H1 (cell line): ENCODE measurements around the gene FLT1. TPM values are rescaled to one million over a fixed set of nuclear protein-coding genes. Genes with fewer than 3 reads are reported as not detected.

Experiments used
- BRCA1 ChIP-seq: IDR thresholded peaks from 2 replicates; pipeline ENCODE4 v1.6.1; 2012; ENCODE audit warnings: low read depth, low read length, improper control_type of control experiment
- CHD1 ChIP-seq: IDR thresholded peaks from 2 replicates; pipeline ENCODE4 v1.6.1; 2012; ENCODE audit warnings: low read depth, low read length, improper control_type of control experiment
- POLR2A ChIP-seq, 2 experiments: IDR thresholded peaks; 1 replicate in 1 of 2; 2 replicates in 1 of 2; pipeline ENCODE4 v1.6.1; 2011; ENCODE audit warnings: low read depth in 2 of 2, low read length in 2 of 2, mild to moderate bottlenecking in 2 of 2; ENCODE audit errors: control extremely low read depth in 1 of 2
- POU5F1 ChIP-seq: IDR thresholded peaks from 2 replicates; pipeline ENCODE4 v1.6.1; 2011; ENCODE audit warnings: low read depth, mild to moderate bottlenecking, low read length, moderate library complexity
- SAP30 ChIP-seq: fragments of 300-600 bp; sonication (generic); IDR thresholded peaks from 2 replicates; pipeline ENCODE4 v1.7.1; 2012; ENCODE audit warnings: low read length, moderate library complexity, mild to moderate bottlenecking, inconsistent platforms; ENCODE audit not compliant: insufficient read depth, insufficient replicate concordance
- TAF7 ChIP-seq: optimal IDR thresholded peaks from 2 replicates; pipeline ENCODE3; 2011; ENCODE audit warnings: low read depth, mild to moderate bottlenecking, inconsistent platforms, low read length, moderate library complexity, borderline replicate concordance
- polyA plus RNA-seq, 7 experiments: library from polyadenylated mRNA; depleted of rRNA in 3 of 7; stranded (reverse) in 5 of 7; unstranded in 2 of 7; fragments of >200 nt in 5 of 7; fragments of 200-250 nt in 2 of 7; gene quantifications; 1 replicate in 5 of 7; 2 replicates in 1 of 7; 4 replicates in 1 of 7; pipeline versions ENCODE4 v1.2.1 to v1.2.3, GENCODE V29; 2011 to 2013; ENCODE audit warnings: missing spikeins in 2 of 7, mixed read lengths in 2 of 7
- total RNA-seq: library from RNA; stranded (reverse); fragmentation: NEBNext Ultra II Directional; extraction: Animal tissue kit (Norgen Biotek cat#: 25700); gene quantifications from 2 replicates; pipeline ENCODE4 v1.2.1, GENCODE V29; 2021
- TF ChIP-seq, protein P1 (sequence below): fragments of 300-600 bp; sonication (generic); IDR thresholded peaks from 2 replicates; pipeline ENCODE4 v1.7.1; 2012; ENCODE audit warnings: low read length, moderate library complexity, mild to moderate bottlenecking, inconsistent platforms; ENCODE audit not compliant: insufficient replicate concordance
- TF ChIP-seq, protein P2 (sequence below): IDR thresholded peaks from 2 replicates; pipeline ENCODE4 v1.6.1; 2012; ENCODE audit warnings: inconsistent platforms
- TF ChIP-seq, protein P3 (sequence below): IDR thresholded peaks from 2 replicates; pipeline ENCODE4 v1.6.1; 2012; ENCODE audit warnings: low read length, inconsistent platforms

Gene FLT1
- total and polyA plus RNA-seq, 2 of the 8 experiments (the other 6 are each of a cell fraction or from before 2014, with no cell fraction given), result 19.7 to 90.2 TPM

DNA sequence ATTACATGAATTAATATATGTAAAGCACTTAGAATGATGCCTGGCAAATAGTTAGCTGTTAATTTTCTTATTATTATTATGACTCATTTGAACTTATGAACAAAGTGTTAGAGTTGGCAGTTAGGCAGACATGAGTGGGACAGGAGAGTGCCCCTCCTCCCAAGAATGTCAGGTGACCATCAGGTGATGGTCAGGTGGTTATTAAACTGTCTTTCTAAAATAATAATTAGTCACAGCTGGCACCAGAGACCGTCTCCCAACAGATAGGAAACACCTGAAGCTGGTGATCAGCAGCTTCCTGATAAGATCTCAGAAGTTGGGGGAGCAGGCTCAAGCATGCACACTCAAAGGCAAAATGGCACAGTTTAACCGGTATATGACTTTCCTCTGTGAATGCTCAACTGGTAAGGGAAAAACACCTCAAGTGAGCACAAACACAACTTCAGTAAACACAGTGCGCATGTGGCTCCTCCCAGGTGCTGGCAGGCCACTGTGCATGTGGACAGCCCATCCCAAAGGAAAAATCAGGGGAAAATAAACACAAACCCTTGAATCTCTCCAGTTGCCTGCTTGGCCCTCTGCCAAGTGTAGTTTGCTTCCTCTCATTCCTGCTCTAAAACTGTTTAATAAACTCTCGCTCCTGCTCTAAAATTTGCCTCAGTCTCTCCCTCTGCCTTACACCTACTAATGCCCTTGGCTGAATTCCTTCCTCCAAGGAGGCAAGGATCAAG lies 54.0 kb downstream of the FLT1 start (continued):
- TF ChIP-seq, protein P1, sequence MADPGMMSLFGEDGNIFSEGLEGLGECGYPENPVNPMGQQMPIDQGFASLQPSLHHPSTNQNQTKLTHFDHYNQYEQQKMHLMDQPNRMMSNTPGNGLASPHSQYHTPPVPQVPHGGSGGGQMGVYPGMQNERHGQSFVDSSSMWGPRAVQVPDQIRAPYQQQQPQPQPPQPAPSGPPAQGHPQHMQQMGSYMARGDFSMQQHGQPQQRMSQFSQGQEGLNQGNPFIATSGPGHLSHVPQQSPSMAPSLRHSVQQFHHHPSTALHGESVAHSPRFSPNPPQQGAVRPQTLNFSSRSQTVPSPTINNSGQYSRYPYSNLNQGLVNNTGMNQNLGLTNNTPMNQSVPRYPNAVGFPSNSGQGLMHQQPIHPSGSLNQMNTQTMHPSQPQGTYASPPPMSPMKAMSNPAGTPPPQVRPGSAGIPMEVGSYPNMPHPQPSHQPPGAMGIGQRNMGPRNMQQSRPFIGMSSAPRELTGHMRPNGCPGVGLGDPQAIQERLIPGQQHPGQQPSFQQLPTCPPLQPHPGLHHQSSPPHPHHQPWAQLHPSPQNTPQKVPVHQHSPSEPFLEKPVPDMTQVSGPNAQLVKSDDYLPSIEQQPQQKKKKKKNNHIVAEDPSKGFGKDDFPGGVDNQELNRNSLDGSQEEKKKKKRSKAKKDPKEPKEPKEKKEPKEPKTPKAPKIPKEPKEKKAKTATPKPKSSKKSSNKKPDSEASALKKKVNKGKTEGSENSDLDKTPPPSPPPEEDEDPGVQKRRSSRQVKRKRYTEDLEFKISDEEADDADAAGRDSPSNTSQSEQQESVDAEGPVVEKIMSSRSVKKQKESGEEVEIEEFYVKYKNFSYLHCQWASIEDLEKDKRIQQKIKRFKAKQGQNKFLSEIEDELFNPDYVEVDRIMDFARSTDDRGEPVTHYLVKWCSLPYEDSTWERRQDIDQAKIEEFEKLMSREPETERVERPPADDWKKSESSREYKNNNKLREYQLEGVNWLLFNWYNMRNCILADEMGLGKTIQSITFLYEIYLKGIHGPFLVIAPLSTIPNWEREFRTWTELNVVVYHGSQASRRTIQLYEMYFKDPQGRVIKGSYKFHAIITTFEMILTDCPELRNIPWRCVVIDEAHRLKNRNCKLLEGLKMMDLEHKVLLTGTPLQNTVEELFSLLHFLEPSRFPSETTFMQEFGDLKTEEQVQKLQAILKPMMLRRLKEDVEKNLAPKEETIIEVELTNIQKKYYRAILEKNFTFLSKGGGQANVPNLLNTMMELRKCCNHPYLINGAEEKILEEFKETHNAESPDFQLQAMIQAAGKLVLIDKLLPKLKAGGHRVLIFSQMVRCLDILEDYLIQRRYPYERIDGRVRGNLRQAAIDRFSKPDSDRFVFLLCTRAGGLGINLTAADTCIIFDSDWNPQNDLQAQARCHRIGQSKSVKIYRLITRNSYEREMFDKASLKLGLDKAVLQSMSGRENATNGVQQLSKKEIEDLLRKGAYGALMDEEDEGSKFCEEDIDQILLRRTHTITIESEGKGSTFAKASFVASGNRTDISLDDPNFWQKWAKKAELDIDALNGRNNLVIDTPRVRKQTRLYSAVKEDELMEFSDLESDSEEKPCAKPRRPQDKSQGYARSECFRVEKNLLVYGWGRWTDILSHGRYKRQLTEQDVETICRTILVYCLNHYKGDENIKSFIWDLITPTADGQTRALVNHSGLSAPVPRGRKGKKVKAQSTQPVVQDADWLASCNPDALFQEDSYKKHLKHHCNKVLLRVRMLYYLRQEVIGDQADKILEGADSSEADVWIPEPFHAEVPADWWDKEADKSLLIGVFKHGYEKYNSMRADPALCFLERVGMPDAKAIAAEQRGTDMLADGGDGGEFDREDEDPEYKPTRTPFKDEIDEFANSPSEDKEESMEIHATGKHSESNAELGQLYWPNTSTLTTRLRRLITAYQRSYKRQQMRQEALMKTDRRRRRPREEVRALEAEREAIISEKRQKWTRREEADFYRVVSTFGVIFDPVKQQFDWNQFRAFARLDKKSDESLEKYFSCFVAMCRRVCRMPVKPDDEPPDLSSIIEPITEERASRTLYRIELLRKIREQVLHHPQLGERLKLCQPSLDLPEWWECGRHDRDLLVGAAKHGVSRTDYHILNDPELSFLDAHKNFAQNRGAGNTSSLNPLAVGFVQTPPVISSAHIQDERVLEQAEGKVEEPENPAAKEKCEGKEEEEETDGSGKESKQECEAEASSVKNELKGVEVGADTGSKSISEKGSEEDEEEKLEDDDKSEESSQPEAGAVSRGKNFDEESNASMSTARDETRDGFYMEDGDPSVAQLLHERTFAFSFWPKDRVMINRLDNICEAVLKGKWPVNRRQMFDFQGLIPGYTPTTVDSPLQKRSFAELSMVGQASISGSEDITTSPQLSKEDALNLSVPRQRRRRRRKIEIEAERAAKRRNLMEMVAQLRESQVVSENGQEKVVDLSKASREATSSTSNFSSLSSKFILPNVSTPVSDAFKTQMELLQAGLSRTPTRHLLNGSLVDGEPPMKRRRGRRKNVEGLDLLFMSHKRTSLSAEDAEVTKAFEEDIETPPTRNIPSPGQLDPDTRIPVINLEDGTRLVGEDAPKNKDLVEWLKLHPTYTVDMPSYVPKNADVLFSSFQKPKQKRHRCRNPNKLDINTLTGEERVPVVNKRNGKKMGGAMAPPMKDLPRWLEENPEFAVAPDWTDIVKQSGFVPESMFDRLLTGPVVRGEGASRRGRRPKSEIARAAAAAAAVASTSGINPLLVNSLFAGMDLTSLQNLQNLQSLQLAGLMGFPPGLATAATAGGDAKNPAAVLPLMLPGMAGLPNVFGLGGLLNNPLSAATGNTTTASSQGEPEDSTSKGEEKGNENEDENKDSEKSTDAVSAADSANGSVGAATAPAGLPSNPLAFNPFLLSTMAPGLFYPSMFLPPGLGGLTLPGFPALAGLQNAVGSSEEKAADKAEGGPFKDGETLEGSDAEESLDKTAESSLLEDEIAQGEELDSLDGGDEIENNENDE, result no peak
- TF ChIP-seq TAF7 (no peak), POLR2A (IDR thresholded peaks at IDR 0.05; ENCODE audit: control extremely low read depth in 1 of 2, low read depth in 2 of 2, low read length in 2 of 2) (no peak), BRCA1 (no peak), CHD1 (no peak), SAP30 (no peak), POU5F1 (no peak)
- TF ChIP-seq, protein P2, sequence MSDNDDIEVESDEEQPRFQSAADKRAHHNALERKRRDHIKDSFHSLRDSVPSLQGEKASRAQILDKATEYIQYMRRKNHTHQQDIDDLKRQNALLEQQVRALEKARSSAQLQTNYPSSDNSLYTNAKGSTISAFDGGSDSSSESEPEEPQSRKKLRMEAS, result no peak
- TF ChIP-seq, protein P3, sequence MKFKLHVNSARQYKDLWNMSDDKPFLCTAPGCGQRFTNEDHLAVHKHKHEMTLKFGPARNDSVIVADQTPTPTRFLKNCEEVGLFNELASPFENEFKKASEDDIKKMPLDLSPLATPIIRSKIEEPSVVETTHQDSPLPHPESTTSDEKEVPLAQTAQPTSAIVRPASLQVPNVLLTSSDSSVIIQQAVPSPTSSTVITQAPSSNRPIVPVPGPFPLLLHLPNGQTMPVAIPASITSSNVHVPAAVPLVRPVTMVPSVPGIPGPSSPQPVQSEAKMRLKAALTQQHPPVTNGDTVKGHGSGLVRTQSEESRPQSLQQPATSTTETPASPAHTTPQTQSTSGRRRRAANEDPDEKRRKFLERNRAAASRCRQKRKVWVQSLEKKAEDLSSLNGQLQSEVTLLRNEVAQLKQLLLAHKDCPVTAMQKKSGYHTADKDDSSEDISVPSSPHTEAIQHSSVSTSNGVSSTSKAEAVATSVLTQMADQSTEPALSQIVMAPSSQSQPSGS, result no peak
